Inferior parietal cortex (tissue), 1 donor: ENCODE results near the gene CCDC85B.

Experiments used
- DNase-seq: peaks from one replicate; pipeline ENCODE4 v3.0.0-alpha.2; 2016; ENCODE audit errors: extremely low spot score

The CCDC85B gene

GRCh38 chr11:65869643-65870306 is 20.7 kb upstream of the CCDC85B start:
- no peak for DNase-seq

- no peak for DNase-seq
These were observed 20.2 kb upstream of the CCDC85B start for GRCh38 chr11:65870307-65870658.

- no peak for DNase-seq
These were observed 19.5 kb upstream of the CCDC85B start for GRCh38 chr11:65870706-65871681.

GRCh38 chr11:65871811-65872548 is 18.5 kb upstream of the CCDC85B start:
- no peak for DNase-seq

GRCh38 chr11:65872586-65873317 is 17.7 kb upstream of the CCDC85B start, which contains the start of gene EFEMP2:
Gene EFEMP2 (minus strand): TSS chr11:65872800. CDS start chr11:65872354, 446 bp downstream.
- no peak for DNase-seq

GRCh38 chr11:65873318-65874156 is 16.9 kb upstream of the CCDC85B start:
- DNase-seq: peak; percentile 89

- DNase-seq: no peak
These were observed 10.9 kb upstream of the CCDC85B start, which contains the start of gene CTSW for GRCh38 chr11:65879617-65880016. Gene CTSW (plus strand): TSS chr11:65879837. CDS start chr11:65879855, 18 bp downstream.

DNA sequence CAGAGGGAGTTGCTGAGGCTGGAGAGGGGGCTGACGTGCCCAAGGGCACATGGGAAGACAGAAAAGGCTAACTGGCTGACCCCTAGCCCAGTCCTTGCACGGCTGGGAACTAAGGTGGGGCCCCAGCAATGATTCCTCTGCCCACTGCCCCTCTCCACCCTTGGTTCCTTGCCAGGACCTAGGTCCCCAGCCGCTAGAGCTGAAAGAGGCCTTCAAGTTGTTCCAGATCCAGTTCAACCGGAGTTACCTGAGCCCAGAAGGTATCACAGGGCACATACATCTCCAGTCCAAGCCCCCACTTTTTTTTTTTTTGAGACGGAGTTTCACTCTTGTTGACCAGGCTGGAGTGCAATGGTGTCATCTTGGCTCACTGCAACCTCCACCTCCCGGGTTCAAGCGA is 10.4 kb upstream of the CCDC85B start:
- DNase-seq: no peak

DNA sequence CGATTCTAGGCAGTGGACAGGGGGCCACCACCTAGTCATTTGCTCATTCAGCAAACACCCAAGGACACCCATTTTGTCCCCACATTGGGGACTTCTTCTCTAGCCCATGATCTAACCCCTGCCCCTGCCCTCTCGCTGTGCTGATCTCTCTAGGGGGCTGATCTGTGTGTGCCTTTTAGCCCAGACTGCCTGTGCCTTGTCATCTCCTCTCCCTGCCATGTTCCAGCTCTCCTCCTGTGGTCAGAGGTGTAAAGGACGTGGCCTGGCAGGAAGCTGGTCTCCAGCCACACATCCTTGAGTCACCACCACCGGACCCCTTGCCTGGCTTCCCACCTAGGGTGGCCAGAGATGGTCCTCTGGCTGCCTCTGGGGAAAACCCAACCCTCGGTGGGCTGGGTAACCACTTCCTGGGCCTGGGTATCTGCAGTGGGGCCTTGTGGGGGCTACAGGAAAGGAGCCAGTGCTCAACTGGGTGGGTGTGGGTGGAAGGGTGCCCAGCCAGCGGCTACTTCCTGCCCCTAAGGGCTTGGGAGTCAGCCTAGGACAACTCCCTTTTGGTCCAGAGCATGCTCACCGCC is 9.5 kb upstream of the CCDC85B start:
- no peak for DNase-seq

DNA sequence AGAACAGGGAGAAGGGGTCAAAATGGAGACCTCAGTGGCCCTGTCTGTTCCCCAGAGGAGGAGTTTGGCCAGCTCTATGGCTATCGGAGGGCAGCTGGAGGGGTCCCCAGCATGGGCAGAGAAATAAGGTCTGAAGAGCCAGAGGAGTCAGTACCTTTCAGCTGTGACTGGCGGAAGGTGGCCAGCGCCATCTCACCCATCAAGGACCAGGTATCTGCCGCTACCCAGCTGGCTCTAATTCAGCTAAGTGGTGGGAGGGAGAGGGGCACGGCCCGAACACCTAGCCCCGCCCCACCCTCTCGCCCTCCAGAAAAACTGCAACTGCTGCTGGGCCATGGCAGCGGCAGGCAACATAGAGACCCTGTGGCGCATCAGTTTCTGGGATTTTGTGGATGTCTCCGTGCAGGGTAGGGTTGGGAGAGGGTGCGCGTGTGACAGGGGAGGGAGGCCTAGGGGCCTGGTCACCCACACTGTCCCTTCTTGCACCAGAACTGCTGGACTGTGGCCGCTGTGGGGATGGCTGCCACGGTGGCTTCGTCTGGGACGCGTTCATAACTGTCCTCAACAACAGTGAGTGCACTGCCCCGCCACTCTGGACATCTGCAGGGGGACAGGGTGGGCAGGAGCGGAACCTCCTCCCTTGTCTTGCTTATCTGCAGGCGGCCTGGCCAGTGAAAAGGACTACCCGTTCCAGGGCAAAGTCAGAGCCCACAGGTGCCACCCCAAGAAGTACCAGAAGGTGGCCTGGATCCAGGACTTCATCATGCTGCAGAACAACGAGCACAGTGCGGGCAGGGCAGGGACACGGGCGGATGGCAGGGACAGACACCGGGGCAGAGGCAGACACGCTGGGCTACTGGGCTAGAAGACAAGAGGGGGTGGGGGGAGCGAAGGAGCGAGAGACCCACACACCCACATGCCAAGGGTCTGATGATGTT is 8.1 kb upstream of the CCDC85B start:
- no peak for DNase-seq

DNA sequence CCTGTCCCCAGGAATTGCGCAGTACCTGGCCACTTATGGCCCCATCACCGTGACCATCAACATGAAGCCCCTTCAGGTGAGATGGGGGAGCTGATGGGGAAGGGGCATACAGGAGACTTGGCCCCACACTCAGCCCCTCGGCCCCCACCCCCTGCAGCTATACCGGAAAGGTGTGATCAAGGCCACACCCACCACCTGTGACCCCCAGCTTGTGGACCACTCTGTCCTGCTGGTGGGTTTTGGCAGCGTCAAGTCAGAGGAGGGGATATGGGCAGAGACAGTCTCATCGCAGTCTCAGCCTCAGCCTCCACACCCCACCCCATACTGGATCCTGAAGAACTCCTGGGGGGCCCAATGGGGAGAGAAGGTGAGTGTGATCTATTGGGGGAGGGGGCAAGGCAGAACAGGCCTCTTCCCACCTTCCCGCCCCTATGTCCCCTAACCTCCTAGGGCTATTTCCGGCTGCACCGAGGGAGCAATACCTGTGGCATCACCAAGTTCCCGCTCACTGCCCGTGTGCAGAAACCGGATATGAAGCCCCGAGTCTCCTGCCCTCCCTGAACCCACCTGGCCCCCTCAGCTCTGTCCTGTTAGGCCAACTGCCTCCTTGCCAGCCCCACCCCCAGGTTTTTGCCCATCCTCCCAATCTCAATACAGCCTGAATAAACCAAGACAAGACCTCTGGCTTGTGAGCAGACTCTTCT is 7.3 kb upstream of the CCDC85B start:
- DNase-seq: no peak

- DNase-seq: no peak
These were observed 6.4 kb upstream of the CCDC85B start for GRCh38 chr11:65883786-65884715.

DNA sequence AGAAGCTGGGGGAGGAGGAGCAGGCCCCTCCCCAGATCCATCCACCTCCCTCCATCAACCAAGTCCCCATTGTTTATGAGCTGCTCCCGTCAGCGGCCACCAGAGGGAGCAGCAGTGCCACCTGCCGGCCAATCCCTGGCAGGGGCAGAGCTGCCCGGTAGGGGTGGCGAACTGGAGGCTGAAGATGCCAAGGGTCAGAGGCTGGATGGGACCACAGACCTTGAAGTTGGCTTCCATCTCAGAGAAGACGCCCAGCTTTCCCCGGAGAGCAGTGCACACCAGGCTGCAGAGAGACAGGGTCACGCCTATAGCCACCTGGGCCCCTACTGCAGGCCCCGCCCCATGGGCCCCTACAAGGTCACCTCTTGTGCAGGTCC is 5.8 kb upstream of the CCDC85B start:
- DNase-seq: peak; percentile 78

DNA sequence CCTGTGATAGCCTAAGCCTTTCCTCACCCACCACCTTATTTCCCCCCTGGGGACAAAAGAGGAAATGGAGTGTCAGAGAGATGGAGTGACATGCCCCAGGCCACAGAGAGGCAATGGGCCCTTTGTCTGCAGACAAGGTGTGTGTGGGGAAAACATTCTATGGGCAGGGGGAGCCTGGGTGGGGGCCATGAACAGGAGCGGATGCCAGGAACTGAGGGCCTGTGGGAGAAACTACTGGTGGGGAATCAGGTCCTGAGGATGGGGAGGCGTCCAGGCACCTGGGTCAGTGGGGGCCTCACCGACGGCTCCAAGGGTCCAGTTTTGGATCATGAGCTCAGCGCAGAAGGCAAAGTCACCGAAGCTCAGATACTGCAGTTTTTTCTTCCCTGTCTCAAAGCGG is 5.2 kb upstream of the CCDC85B start:
- no peak for DNase-seq

DNA sequence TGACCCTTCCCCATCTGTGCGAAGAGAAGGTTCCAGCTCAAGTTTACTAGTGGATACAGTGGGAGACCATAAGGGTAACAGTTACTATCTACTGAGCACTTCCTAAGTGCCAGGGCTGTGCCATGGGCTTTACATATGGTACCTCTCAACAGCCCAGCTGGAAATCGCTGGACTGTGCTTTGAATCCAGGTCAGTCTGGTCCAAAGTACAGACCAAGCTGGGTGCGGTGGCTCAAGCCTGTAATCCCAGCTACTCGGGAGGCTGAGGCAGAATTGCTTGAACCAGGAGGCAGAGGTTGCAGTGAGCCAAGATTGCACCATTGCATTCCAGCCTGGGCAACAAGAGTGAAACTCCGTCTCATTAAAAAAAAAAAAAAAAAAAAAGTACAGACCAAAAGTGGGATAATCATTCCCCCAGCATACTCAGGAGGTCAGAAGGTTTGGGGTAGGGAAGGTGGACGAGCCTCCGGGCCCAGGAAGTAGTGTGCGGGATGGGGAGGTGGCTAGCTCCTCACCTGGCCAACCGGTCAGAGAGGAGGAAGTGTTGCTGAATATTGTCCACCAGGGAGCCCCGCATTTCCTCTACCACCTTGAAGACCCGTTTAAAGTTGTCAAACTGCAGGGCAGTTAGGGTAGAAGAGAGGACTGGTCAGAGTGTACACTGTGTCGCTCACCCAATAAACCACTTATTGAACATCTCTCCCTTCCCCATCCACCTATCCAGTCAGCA is 4.5 kb upstream of the CCDC85B start:
- DNase-seq: no peak

GRCh38 chr11:65886826-65887722 is 3.4 kb upstream of the CCDC85B start:
- no peak for DNase-seq
